Islet precursor cell (in vitro differentiated cells): ENCODE data around the gene FABP3.
"Not testable (repeated sequence)": the region's sequence is repeated elsewhere in the genome, so short reads cannot be mapped to it uniquely, and the experiment has no call there.

Experiments used
- DNase-seq: peaks from one replicate; pipeline ENCODE4 v3.0.0-alpha.2; 2018

The FABP3 gene

GRCh38 chr1:31397360-31398095 is 24.7 kb upstream of the FABP3 start:
- peak; percentile 76 for DNase-seq

GRCh38 chr1:31396633-31397351 is 23.9 kb upstream of the FABP3 start:
- DNase-seq = no peak

- DNase-seq = peak; percentile 94
Measured at GRCh38 chr1:31394584-31395193, 21.8 kb upstream of the FABP3 start.

GRCh38 chr1:31393463-31393862 is 20.6 kb upstream of the FABP3 start:
- no peak for DNase-seq

- DNase-seq = peak; percentile 88
Measured at GRCh38 chr1:31390071-31390470, 17.2 kb upstream of the FABP3 start.

GRCh38 chr1:31389616-31390015 is 16.7 kb upstream of the FABP3 start:
- DNase-seq = no peak

GRCh38 chr1:31387612-31388011 is 14.7 kb upstream of the FABP3 start:
- peak; percentile 62 for DNase-seq

GRCh38 chr1:31386576-31387243 is 13.8 kb upstream of the FABP3 start:
- not testable (repeated sequence) for DNase-seq

GRCh38 chr1:31383967-31384366 is 11.1 kb upstream of the FABP3 start:
- no peak for DNase-seq

GRCh38 chr1:31382379-31382989 is 9.6 kb upstream of the FABP3 start:
- DNase-seq = no peak

GRCh38 chr1:31381394-31382294 is 8.8 kb upstream of the FABP3 start:
- DNase-seq = no peak

GRCh38 chr1:31380181-31380580 is 7.3 kb upstream of the FABP3 start:
- DNase-seq = no peak

GRCh38 chr1:31378001-31378400 is 5.1 kb upstream of the FABP3 start:
- peak; percentile 16 for DNase-seq

- DNase-seq = peak; percentile 17
Measured at GRCh38 chr1:31377364-31377863, 4.5 kb upstream of the FABP3 start.

- peak; percentile 88 for DNase-seq
Measured at GRCh38 chr1:31376375-31377134, 3.7 kb upstream of the FABP3 start.

- peak; percentile 40 for DNase-seq
Measured at GRCh38 chr1:31374511-31375196, 1.8 kb upstream of the FABP3 start.

GRCh38 chr1:31373897-31374486 is 1.1 kb upstream of the FABP3 start:
- DNase-seq = no peak

GRCh38 chr1:31372751-31373055 is 173 bp downstream of the FABP3 start:
- no peak for DNase-seq

GRCh38 chr1:31372051-31372450 is 825 bp downstream of the FABP3 start:
- peak; percentile 37 for DNase-seq
